Middle frontal gyrus (tissue), 1 donor: ENCODE measurements around the gene PIK3R5.
"Not testable (repeated sequence)": the region's sequence is repeated elsewhere in the genome, so short reads cannot be mapped to it uniquely, and the experiment has no call there.

Experiments
- DNase-seq: peaks from one replicate; pipeline ENCODE4 v3.0.0-alpha.2; 2015; ENCODE audit warnings: low spot score; ENCODE audit errors: extremely low spot score

Gene PIK3R5

GRCh38 chr17:8896641-8897635, 68.6 kb downstream of the PIK3R5 start:
- no peak for DNase-seq

- DNase-seq = no peak
These were observed 69.4 kb downstream of the PIK3R5 start for GRCh38 chr17:8896087-8896486.

DNA sequence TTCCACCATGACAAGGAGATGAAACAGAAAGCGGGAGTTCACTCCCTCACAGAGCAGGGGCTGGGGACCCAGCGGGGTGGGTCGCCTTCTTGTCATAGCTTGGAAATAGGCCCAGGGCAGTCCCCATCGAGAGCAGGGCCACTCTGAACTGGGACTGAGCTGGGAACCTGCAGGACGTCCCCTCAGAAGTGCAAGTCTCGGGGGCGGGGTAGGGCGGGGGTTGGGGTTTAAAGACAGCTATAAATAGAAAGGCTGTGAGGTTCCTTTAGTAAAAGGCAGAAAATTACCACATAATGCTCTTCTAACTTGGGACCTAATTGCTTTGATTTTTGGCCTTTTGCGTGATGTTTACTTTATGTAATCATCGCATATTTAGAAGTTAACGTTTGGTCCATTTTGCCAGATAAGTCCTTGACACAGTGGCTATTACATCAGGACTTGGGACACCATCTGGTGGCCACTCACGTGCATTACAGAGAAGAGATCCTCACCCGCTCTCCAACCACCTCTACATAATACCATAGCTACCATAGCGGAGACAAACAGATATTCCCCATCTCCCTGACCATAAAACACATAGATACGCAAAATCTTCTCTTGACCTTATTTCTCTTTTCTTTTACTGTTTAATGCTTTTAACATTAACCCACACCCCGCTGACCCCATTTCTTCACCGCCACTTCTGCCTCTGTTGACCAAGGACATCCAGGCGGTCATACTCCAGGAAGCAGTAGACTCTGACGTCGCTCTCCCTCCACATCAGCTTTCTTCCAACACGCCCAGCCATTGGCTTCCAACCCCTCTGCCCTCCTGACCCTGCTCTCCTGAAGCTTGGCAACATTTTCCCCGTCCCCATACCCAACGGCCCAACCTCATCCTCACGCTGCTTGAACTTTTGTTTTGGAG, 70.6 kb downstream of the PIK3R5 start:
- peak; percentile 54 for DNase-seq

- no peak for DNase-seq
These were observed 71.3 kb downstream of the PIK3R5 start for GRCh38 chr17:8894202-8894671.

DNA sequence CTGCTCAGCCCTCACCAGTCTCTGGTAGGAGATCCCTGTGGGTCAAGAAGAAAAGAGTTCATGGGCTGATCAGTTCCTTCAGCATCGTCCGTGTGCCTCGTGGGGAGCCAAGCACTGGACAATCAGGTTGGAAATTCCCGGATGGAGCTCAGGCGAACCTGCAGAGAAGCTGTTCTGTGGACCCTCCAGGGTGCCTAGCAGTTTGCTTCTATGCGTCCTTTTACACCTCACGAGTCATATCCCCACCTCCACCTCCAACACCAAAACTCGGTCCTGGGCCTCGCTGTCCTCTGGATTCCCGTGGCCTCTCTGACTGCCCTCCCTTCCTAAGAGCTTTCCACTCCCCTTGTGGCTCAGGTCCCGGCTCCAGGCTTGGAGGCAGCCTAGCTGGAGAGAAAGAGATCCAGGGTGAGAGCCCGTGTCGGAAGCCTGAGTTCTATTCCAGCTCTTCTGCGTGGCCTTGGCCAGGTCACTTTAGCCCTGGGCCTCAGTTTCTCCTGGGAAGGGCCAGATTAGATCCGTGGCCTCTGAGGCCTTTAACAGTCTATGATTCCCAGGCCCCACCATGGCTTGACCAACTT, 71.8 kb downstream of the PIK3R5 start:
- DNase-seq = no peak

- DNase-seq = no peak
These were observed 72.4 kb downstream of the PIK3R5 start for GRCh38 chr17:8893059-8893458.

DNA sequence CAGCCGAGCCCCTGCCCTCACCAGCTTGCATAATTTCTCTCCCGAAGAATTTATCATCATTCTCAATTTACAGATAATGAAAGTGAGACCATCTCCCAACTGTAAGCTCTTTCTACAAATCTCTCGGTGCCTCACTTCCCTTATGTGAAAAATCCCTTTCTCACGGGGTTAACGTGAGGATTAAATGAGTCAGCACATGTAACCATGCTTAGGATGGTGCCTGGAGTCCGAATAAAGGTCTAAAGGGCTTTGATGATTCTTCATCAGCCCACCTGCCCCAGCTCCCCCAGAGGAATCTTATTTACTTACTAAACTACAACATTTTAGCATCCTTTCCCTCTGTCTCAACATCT, 73.2 kb downstream of the PIK3R5 start:
- DNase-seq = no peak

DNA sequence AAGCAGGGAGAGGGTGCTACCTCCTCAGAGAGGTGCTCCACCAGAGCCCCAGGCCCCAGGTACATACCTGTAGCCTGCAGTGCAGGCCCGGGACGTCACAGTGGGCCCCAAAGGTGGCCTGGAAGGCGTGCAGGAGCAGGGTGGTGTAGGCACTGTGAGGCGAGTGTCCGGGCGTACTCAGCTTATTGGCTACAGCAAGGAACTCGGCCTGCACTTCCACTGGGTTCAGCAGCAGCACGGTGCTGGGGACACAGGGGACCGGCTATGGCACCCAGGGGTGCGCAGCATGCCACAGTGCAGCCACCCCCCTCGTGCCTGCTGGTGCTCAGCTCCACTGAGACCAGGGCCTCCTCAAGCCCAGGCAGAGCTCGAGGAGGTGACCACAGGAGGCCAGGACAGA, 74.8 kb downstream of the PIK3R5 start:
- DNase-seq = no peak

DNA sequence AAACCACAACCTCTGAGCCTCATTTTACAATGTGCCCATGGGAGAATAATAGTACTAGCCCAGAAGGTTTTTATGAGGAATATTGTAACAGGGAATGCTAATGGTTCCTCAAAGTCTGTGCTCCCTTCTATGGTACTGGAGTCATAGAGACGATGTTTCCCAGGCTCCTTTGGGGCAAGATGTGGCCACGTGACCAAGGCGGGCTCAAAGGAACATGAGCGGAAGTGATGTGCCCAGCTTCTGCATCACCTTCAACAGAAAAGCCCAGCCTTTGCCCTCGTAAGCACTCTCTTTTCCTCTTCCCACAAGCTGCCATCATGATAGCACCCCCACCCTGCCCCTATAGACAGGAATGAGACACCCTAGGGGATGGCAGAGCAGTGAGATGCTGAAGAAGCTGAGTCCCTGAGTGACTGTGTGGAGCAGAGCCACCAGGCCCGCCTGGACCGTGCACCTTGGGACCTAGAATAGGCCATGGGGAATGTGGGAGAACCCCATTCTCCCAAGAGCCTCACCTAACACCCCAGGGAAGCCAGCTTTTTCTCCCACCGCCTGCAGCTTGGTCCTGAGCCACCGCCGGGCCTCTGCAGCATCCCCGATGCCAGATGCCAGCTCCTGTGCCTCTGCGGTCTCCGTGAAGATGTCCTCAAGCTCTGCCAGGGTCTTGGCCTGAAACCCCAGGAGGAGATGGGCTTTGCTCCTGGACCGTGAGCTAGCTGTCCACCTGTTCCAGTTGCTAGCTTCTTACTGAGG, 75.9 kb downstream of the PIK3R5 start:
- DNase-seq = no peak

- DNase-seq = no peak
These were observed 76.7 kb downstream of the PIK3R5 start for GRCh38 chr17:8888704-8889302.

- DNase-seq = no peak
These were observed 77.4 kb downstream of the PIK3R5 start for GRCh38 chr17:8887834-8888703.

- DNase-seq = no peak
These were observed 78.2 kb downstream of the PIK3R5 start for GRCh38 chr17:8887301-8887700.

- DNase-seq = no peak
These were observed 79.4 kb downstream of the PIK3R5 start for GRCh38 chr17:8885967-8886684.

DNA sequence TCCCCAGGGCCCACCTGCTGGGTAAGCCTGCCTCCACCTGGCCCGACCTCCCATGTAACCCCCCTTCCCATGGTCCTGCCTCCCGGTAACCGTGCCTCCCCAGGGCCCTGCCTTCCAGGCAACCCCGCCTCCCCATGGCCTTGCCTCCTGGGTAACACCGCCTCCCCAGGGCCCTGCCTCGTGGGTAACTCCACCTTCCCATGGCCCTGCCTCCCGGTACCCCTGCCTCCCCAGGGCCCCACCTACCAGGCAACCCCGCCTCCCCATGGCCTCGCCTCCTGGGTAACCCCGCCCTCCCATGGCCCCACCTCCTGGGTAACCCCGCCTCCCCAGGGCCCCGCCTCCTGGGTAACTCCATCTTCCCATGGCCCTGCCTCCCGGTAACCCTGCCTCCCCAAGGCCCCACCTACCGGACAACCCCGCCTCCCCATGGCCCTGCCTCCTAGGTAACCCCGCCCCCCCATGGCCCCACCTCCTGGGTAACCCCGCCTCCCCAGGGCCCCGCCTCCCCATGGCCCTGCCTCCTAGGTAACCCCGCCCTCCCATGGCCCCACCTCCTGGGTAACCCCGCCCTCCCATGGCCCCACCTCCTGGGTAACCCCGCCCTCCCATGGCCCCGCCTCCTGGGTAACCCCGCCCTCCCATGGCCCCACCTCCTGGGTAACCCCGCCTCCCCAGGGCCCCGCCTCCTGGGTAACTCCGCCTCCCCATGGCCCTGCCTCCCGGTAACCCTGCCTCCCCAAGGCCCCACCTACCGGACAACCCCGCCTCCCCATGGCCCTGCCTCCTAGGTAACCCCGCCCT, 80.1 kb downstream of the PIK3R5 start:
- not testable (repeated sequence) for DNase-seq

DNA sequence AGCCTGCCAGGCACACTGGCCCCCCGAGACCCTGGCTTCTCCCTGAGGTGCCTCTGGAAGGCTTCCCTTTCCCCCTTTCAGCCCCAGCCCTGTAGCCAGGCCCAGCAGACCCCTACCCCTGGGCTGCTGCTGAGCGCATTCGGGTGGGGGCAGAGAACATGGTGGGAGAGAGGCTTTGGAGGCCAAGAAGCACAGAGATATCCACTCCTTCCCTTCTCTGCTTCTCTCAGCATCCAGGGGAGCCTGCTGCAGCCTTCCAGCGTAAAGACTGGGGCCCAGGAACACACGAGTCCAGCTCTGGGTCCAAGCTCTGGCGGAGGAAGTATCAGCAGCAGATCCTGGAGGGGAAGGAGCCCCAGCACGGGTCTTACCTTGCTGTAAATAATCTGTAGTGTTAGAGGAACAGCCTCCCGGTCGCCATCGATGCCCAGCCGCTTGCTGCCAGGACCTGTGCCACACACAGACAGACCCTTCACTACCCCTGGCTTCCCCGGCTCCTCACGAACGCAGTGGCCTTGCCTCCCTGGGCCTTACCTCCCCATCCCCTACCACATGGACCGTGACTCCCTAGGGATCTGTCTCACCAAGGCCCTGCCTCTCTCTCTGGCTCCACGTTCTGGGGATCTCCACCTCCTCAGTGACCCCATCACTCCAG, 81.0 kb downstream of the PIK3R5 start:
- DNase-seq = no peak

- DNase-seq = no peak
These were observed 82.2 kb downstream of the PIK3R5 start for GRCh38 chr17:8883353-8883752.

DNA sequence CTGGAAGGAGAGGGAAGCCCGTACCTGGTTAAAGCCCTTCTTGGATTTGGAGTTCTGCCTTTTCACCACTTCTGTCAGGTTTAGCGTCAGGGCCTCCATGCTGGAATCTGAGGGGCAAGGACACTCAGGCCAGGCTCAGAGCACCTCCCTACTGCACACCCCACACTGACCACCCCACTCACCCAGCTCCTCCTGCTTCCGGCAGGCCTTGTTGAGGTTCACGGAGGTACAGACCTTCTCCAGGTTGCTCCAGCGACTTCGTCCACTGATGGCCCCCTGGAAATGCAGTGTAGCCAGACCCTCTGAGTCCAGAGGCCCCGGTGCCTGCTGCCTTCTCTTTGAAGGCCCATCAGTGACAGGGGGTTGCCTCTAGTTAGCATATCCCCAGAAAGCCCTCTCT, 83.9 kb downstream of the PIK3R5 start:
- no peak for DNase-seq

- DNase-seq = no peak
These were observed 85.0 kb downstream of the PIK3R5 start for GRCh38 chr17:8880466-8880865.
